NCI-H2107 treated with DMSO at 0.1 percent for 48 hours (cell line): ENCODE results near the gene PITPNM1.
"Not testable (repeated sequence)": the region's sequence is repeated elsewhere in the genome, so short reads cannot be mapped to it uniquely, and the experiment has no call there.

Experiments used
- DNase-seq: peaks from one replicate; lab custom pipeline; 2025; ENCODE audit not compliant: unreplicated experiment; lab: John Stamatoyannopoulos, UW

Gene PITPNM1

DNA sequence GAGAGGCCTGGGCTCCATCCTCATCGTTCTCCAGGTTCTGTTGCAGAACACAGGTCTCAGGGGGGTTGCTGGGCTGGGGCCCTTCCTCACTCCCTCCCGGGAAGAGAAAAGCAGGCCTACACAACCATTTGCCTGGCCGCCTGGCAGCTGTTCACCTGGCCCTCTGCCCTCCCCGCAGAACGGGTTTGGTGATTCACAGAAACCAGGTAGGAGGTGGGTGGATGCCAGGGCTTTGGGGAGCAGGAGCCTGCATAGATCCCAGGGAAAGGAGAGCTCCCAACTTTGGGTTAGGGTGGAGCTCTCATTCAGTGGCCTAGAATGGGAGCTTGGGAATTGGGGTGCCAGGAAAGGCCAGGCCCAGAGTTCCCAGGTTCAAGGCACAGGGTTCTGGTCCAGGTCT, 37.1 kb downstream of the PITPNM1 start:
- DNase-seq: peak; percentile 26

DNA sequence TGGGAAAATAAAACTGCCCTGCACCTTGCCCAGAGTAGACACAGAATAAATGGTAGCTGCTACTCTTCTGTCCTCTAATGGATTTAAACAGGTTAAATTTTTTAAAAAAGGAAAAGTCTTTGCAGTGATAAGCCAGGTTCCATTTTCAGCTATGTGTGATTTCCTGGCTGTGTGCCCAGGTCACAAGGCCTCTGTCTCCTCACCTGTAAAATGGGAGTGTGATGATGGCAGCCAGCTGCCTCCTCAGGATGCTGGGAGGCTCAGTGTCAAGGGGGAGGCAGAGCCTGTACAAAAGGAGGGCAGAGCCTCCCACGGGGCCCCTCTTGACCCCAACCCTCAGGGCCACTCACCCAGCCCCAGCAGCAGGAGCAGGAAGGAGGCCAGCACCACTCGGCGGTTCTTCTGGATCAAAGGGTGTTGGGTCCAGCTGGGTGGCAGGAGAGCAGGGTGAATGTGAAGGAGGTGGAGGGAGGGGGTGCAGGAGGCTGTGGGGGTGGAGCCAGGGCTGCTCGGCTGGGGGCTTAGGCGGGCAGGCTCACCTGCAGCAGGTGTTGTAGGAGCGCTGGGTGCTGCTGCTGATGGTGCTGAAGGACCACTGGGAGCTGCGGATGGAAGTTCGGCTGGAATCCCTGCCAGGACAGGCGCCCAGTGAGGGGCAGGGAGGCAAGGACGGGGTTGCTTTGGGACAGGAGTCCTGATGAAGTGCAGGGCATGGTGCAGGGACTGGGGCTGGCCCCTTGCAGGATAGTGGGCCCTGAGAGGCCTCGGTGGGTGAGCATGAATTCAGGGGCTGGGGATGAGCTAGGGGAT, 38.0 kb downstream of the PITPNM1 start:
- no peak for DNase-seq

DNA sequence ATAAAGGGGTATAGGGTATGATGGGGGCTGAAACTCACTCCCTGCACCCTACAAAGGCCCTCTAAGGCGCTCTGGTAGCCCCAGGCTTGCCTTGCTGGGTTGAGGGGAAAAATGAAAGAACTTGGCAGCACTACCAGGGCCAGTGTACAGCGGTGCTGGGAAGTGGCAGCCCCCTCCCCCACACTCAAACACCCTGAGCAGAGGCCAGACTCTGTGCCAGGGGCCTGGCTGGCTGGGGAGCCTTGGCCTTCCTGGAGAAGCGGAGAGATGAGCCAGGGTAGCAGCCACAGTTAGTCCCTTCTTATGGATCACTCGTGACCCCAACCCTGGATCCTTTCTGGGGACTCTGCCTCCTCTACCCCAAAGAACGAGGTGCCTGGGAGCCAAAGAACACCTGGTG, 38.8 kb downstream of the PITPNM1 start:
- no peak for DNase-seq

DNA sequence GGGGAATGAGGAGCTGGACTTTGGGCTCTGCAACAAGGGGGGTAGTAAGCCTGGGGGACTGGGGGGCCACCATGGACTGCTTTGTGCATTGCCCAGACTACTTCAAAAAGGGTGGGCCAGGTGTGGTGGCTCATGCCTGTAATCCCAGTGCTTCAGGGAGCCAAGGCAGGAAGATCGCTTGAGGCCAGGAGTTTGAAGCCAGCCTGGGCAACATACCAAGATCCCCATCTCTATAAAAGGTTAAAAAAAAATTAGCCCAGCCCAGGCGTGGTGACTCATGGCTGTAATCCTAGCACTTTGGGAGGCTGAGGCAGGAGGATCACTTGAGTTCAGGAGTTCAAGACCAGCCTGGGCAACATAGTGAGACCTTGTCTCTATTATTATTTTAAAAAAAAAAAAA, 39.6 kb downstream of the PITPNM1 start:
- not testable (repeated sequence) for DNase-seq

DNA sequence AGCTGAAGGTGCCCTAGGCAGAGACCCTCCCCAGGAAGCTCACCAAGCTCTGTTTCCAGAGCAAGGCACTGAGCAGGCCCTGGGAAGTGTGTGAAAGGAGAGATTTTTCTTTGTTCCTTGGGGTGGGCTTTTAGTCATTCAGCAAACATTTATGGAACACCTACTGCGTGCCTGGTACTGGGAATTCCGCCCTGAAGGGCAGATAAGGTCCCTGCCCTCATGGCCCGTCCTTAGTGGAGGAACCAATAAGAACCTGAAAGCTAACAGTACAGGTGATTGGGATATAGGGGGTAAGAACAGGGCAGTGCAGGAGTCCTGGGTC, 40.0 kb downstream of the PITPNM1 start:
- no peak for DNase-seq

DNA sequence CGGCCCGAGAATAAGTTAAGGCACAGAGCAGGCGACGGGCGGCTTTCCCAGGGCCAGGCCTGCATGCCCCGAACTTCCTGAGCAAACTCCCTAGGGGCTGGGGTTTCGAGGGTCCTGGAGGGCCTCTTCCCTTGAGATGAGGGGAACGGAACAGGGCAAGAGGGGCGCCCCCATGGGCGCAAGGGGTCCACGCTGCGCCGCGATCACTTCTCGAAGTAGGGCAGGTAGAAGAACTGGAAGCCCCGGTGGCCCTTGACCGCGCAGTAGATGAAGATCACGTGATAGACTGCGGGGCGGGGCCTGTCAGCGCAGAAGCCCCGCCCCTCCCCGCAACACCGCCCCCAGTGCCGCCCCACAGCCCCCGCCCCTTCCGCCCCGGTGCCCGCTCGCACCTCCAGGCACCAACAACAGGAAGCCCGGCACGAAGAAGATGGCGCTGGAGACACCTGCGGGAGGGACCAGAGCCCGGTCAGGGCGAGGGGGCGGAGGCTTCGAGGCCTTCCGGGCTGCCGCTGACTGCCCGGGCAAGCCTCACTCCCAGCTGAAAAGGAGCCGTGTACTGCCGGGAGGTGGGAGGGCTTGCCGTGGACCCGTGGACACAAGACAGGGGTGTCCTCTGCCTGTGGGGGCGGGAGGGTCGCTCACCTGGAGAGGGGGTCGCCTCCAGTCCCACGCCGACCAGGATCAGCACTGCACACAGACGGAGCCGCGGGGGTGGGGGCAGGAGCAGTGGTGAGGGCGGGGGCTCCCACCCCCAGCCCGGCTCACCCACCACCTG, 40.6 kb downstream of the PITPNM1 start:
- peak; percentile 62 for DNase-seq

DNA sequence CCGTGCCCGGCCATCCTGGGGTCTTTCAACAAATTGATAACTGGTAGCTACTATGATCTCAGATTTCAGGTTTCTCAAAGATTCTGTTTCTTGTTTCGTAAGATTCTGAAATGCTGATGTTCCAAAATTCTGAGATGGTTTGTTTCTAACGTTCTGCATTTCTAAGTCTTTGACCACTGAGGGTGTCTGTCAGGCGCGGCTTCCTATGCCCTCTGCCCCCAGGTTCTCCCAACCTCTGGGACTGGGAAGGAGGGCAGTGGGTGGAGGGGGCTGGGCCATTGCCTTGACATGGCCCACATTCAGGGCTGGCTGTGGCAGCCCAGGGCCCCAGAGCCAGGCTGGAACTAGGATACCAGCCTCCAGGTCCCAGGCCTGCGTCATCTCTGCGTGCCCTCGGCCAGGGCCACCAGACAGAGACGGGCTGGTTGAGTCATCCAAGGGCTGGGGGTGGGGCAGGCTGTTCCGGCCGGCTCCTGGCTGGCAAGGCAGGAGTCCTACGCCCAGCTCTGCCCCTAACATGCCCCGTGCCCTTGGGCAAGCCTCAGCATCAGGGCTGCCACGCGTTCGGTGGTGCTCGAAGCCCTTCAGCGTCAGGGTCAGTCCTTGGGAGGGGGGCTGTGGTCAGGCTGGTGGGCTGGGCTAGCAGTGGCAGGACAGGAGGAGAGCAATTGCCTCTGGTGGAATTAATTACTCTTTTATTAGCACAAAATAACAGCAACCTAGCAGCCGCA, 41.3 kb downstream of the PITPNM1 start:
- no peak for DNase-seq

DNA sequence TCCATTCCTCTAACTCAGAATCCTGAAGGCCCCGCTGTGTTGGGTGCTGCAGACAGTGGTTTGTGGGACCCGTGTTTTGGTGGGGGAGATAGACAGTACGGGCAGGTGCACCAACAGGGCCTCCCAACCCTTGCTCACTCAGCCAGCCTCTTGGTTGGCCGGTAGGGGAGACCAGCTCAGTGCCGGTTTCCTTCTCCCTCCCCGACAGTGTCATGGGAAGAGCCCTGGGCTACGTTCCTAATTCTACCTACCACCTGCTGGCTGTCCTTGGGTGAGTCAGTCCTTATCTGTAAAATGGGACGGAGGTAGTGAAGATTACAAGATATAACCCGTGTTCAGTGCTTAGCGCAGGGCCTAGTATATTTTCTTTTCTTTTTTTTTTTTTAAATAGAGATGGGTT, 42.0 kb downstream of the PITPNM1 start:
- DNase-seq: no peak

DNA sequence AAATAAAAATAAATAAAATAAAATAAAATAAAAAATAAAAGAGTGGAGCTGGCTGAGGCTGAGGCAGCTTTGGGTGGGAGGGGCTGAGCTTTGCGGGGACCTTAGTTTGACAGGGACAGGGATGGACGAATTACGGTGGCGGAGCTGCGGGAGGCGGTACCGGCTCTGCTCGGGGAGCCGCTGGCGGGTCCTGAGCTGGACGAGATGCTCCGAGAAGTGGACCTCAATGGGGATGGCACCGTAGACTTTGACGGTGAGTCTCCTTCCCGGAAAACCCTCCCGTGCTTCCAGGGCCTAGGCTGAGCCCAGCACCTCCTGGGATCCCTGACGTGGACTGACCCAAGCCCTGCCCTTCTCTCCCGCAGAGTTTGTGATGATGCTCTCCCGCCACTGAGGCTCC, 46.9 kb downstream of the PITPNM1 start:
- DNase-seq: no peak

DNA sequence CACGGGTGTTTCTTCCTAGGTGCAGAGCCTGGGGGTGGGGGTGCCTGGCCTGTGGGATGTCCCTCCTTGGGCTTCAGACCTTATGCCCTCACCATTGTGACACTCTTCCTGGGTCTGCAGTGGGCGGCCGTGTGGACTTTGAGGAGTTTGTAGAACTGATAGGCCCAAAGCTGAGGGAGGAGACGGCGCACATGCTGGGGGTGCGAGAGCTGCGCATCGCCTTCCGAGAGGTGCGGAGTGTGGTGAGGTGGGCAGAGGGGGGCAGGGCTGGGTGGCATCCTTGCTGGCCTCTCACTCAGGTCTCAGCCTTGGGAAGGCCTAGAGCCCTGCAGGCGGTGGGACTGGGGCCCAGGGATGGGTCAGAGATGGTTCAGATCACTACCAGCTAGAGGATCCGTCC, 47.7 kb downstream of the PITPNM1 start:
- no peak for DNase-seq

DNA sequence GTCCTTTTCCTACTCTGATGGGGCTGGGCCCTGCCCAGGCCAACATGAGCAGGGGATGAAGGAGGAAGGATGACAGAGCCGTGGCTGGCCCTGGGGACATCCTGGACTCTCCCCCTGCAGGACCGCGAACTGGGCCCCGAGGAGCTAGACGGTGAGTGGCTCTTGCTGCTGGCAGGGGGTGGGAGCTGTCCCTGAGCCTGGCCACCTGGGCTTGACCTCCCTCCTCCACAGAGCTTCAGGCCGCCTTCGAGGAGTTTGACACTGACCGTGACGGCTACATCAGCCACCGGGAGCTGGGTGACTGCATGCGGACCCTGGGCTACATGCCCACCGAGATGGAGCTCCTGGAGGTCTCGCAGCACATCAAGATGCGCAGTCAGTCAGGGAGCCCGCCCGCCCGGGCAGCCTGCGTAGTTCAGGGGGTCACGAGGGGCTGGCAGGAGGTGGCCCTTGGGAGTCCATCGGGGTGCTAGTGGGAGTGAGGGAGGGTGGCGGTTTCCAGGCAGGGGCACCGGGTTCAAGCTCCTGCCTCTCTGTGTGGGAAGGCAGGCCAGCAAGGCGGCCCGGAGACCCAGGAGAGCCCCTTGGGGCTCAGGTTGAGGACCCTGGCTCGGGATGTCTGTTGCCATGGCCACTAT, 49.0 kb downstream of the PITPNM1 start:
- no peak for DNase-seq

DNA sequence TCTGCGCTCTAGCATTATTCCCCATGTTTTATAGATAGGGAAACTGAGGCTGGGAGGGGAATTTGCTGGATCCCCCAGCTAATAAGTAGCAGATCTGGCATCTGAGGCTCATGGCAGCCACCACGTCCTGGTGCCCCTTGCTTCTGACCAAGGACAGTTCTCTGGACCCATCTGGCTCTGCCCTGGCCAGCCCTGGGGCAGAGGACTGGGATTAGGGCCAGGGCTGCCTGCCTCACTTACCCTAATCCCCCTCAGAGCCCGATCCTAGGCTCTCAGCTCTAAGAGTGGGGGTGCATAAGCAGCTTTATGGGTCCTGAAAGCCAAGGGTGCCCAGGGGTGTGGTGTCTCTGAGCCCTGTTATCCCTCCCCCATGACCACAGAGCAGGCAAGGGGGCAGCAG, 50.1 kb downstream of the PITPNM1 start, which contains the start of gene CABP4:
Gene CABP4 (plus strand): TSS at position 301 of the 400 bp plus-strand sequence. CDS start 70 bp downstream, at position 371.
- DNase-seq: no peak

DNA sequence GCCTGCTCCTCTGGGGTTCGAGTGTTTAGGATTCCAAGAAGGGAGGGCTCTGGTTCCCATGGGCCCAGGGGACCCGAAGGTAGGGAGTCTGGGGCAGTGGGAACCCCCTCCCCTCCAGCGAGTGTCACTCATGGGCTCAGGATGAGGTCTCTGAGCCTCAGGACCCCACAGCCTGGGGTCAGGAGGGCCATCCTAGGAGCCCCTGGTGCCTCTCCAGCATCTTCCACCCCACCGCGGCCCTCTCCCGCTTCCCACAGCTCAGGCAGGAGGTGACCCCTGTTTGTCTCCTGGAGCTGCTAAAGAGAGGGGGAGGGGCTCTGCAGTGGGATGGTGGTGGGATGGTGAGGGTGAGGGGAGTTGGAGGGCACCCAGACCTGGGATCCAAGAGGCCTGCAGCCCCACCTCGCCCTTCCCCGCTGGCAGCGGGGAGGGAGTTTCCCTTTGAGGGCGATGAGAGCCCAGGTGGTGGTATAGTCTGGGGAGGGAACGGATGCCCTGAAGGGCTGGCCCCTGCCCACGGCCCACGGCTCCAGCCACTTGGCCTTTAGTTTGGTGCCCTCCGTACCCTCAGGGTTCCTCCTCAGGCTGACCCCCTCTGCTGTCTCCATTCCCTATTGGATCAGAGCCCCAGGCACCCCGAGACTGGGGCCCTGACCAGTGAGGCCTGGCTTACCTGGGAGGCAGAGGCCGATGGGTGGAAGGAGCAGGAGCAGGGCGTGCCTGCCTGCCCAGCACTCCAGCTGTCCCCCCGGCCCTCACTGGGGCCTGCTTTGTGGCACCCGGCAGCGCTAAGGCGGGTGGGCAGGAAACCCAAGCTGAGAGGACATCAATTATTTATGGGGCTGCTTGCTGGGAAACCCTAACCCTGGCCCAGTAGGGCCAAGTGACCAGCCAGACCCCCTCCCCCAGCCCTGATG, 51.1 kb downstream of the PITPNM1 start:
- no peak for DNase-seq

DNA sequence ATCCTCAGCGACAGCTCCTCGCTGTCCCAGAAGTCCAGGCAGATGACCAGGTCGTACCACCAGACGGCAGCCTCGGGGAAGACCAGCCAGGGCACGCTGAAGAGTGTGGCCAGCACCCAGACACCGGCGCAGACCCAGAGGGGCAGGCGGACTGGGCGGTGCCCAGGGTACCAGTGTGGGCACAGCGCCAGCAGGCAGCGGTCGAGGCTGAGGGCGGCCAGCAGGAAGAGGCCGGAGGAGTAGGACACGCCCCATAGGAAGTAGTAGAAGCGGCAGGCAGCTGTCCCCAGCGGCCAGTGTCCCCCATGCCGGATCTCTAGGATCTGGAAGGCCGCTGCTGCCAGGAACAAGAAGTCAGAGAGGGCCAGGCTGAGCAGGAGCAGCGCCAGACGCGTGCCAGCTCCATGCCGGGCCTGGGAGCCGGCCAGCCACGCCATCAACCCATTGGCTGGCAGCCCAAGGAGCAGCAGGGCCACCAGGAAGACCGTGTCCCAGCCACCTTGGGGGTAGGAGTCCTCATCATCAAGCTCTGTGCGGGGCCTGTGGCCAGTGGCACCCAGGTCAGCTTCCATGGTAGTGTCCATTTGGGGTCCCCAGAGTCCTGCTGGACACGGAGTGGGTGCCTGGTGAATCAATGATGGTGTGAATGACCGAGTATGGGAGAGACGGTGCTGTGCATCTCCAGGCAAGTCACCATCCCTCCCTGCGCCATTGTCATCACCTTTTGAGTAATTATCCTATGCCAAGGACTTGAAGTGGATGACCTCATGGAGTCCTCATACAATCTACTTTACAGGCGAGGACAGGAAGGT, 52.8 kb downstream of the PITPNM1 start, which contains the start of gene GPR152:
Gene GPR152 (minus strand): TSS at position 589 of the 812 bp plus-strand sequence. CDS start 5 bp downstream, at position 584.
- no peak for DNase-seq

DNA sequence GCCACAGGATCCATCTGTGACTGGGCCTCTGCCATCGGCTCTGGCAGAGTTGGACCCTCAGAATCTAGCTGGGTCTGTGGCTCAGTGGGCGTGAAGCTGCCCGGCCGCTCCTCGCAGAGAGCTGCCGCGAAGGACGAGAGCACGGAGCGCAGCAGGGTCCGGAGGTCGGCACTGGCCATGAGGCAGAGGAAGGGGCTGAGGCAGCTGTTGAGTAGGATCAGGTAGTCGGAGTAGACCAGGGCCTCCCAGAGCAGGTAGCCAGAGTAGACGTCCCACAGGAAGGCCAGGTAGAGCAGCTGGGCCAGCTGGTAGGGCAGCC, 53.5 kb downstream of the PITPNM1 start:
- DNase-seq: no peak

DNA sequence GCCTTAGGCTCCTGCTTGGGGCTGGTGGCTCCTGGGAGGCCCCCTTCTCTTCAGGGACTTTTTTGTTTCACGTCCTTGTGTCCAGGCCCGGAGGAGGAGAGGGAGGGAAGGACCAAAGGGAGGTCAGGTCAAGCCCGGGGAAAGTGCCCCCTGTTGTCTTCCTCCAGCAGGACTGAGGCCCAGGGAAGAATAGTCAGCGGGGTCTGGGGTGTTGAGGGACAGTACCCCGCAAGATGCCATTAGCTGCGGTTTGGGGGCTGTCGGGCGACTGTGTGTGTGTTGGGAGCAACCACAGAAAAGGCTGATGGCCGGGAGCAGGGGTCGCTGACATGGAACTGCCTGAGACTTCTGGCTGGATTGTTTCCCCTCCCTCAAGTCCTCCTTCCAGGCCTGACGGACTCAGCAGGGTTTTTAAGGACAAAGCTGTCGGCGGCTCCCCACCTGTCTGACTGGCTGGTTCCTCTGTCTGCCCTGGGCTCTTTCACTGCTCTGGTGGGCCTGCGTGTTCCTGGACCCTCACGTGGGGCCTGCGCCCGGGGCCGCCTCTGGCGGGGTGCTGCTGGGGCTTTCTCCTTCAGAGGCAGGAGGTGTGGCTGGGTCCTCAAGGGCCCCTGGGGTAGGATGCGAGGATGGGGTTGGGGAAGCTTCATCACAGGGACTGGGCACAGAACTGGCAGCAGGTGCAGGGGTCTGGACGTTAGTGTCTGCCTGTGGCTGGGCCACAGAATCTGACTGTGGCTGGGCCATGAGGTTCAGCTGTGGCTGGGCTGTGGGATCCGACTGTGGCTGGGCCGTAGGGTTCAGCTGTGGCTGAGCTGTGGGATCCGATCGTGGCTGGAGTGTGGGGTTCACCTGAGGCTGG, 54.1 kb downstream of the PITPNM1 start:
- DNase-seq: no peak

DNA sequence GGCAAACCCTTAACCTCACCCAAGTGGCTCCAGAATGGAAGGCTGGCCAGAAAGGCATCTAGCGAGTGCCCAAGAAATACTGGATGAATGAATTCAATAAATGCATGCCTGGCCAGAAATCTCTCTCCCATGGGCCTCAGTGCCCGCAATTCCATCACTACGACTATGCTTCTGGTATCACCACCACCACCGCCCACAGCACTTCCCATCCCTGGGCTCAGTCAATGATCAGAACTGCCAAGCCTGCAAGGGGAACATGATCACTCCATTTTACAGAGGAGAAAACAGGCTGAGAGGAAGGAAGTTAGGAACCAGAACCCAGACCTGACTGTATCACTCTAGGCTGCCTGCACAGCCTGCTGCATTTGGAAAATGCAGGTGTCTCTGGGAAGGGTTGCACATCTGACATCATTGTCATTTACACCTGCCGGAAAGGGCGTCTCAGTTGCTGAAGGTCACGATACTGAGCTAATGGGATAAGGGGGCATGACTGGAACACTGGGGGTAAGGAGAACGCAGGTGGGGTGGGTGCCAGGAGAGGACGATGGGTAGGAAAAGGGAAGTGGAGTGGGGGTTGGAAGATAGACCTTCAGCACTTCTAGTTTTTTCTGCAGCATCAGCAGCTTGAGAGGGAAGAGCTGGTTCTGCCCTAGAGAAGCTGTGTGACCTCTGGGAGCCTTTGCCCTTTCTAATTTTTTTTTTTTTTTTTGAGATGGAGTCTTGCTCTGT, 55.9 kb downstream of the PITPNM1 start:
- DNase-seq: peak; percentile 33

DNA sequence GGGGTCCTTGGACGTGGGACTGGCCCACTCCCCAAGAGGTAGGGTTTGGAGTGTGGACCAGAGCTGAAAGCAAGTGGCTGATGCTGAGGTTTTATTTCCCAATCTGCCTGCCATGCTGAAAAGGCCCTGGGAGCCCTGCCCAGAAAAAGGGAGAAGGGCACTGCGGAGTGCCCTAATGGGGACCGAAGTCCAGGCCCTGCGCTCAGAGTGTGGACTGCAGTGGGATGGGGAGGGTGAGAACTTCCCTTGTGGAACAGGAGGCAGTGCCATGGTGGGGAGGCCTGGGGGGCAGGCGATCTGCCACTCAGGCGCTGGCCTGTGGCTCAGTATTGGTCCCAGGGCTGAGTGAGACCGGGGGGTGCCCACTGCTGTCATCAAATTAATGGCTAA, 56.9 kb downstream of the PITPNM1 start:
- no peak for DNase-seq
